ENCODE measurements around the gene LRRC46.

DNA sequence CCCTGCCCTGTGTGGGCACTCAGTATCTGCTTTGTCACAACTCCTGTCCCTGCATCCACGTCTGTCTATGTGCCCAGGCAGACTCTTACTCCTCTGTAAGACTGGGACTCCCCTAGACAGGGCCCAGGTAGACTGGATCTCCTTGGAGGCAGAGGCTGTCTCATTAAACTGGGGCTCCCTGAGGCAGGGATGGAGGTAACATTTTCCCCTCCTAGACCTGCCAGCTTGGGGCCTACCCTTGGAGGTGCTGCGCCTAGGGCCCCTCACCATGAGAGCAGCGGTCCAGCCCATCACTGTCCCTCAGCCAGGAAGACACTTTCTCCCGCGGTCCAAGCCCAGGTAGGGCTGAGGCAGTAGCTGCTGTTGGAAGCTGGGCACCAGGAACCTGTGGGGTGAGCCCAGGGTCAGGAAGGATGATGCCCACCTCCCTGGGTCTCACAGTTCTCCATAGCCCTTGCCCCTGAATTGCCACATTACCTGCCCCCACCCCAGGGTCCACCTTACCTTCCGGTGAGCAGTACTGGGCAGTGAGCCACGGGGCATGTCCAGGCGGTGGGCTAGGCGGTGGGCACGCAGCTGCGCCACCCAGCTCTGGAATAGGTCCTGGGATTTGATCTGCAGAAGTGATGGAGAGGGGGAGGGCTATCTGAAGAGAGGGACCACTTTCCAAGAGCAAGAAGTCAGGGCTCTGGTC, 13.3 kb upstream of the LRRC46 start:
- TF ChIP-seq EZH2 (optimal IDR thresholded peaks at IDR 0.05; ENCODE audit: low read depth, low read length), result no peak
- TF ChIP-seq, protein P1, sequence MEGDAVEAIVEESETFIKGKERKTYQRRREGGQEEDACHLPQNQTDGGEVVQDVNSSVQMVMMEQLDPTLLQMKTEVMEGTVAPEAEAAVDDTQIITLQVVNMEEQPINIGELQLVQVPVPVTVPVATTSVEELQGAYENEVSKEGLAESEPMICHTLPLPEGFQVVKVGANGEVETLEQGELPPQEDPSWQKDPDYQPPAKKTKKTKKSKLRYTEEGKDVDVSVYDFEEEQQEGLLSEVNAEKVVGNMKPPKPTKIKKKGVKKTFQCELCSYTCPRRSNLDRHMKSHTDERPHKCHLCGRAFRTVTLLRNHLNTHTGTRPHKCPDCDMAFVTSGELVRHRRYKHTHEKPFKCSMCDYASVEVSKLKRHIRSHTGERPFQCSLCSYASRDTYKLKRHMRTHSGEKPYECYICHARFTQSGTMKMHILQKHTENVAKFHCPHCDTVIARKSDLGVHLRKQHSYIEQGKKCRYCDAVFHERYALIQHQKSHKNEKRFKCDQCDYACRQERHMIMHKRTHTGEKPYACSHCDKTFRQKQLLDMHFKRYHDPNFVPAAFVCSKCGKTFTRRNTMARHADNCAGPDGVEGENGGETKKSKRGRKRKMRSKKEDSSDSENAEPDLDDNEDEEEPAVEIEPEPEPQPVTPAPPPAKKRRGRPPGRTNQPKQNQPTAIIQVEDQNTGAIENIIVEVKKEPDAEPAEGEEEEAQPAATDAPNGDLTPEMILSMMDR (IDR thresholded peaks at IDR 0.05; ENCODE audit: low read length), result no peak
- no peak for TF ChIP-seq EZH2phosphoT487 (IDR thresholded peaks at IDR 0.05; ENCODE audit: low read length)

Measured in MM.1S (cell line).